H1 (cell line): Measurements from ENCODE around the gene PLXNB1. TPM values are rescaled to one million over a fixed set of nuclear protein-coding genes. Genes with fewer than 3 reads are reported as not detected.

Experiments used
- CTCF ChIA-PET: fragments of 300-600 bp; sonication (Branson Sonifier 250); formaldehyde crosslinking; loops from one replicate; lab custom pipeline; 2021; ENCODE audit not compliant: partially characterized antibody; lab: Charles Lee
- POLR2A ChIA-PET: fragments of 300-600 bp; sonication (Branson Sonifier 250); formaldehyde crosslinking; loops from one replicate; lab custom pipeline; 2021; ENCODE audit warnings: inconsistent platforms; ENCODE audit not compliant: partially characterized antibody; lab: Charles Lee
- DNase-seq, 2 experiments: peaks; one replicate each; pipeline versions ENCODE4 v3.0.0 to v3.0.0-alpha.2; 2010 to 2022; ENCODE audit warnings: low spot score in 2 of 2, low read depth in 1 of 2, mixed read lengths in 1 of 2
- FAIRE-seq: peaks from 2 replicates; lab custom pipeline; 2011; peaks lifted over from hg19 to GRCh38; lab: Jason Lieb, UNC
- H2AFZ ChIP-seq: 2 replicates; pipeline ENCODE4 v1.8.1; 2012; ENCODE audit warnings: low read length, inconsistent platforms
- H2AK5ac ChIP-seq: 2 replicates; pipeline ENCODE4 v1.6.1; 2013; ENCODE audit warnings: low read depth, low read length
- H2BK120ac ChIP-seq: replicated peaks from 2 replicates; pipeline ENCODE3; 2013; ENCODE audit warnings: low read depth, low read length, inconsistent platforms
- H2BK12ac ChIP-seq: 2 replicates; pipeline ENCODE4 v1.6.1; 2013; ENCODE audit warnings: low read depth, low read length
- H2BK15ac ChIP-seq: 2 replicates; pipeline ENCODE4 v1.6.1; 2013; ENCODE audit warnings: low read length
- H2BK20ac ChIP-seq: 2 replicates; pipeline ENCODE4 v1.6.1; 2013; ENCODE audit warnings: low read length
- H2BK5ac ChIP-seq: 2 replicates; pipeline ENCODE4 v1.6.1; 2013; ENCODE audit warnings: low read depth, low read length
- H3K14ac ChIP-seq: 2 replicates; pipeline ENCODE4 v1.6.1; 2013; ENCODE audit warnings: inconsistent platforms; ENCODE audit not compliant: insufficient read length
- H3K18ac ChIP-seq: 2 replicates; pipeline ENCODE4 v1.6.1; 2013; ENCODE audit warnings: low read length; ENCODE audit errors: extremely low read depth
- H3K23ac ChIP-seq: 2 replicates; pipeline ENCODE4 v1.6.1; 2013; ENCODE audit warnings: inconsistent platforms; ENCODE audit not compliant: insufficient read length
- H3K23me2 ChIP-seq: 2 replicates; pipeline ENCODE4 v1.6.1; 2013; ENCODE audit warnings: low read depth, low read length
- H3K27ac ChIP-seq: 2 replicates; pipeline ENCODE4 v1.6.1; 2011; ENCODE audit warnings: low read depth, low read length, inconsistent platforms
- H3K27me3 ChIP-seq, 4 experiments: replicated peaks in 1 of 4; 1 replicate in 1 of 4; 2 replicates in 3 of 4; pipeline versions ENCODE4 v1.6.1 to v1.8.1; 2011 to 2013; ENCODE audit warnings: low read length in 3 of 4, mild to moderate bottlenecking in 3 of 4, inconsistent platforms in 2 of 4, mixed read lengths in 2 of 4, moderate library complexity in 1 of 4; ENCODE audit not compliant: control insufficient read depth in 3 of 4, insufficient read depth in 3 of 4; ENCODE audit errors: extremely low read depth in 1 of 4
- H3K36me3 ChIP-seq, 4 experiments: 2 replicates each; pipeline versions ENCODE4 v1.6.1 to v1.8.1; 2011 to 2013; ENCODE audit warnings: mild to moderate bottlenecking in 4 of 4, low read length in 3 of 4, moderate library complexity in 2 of 4, control low read depth in 1 of 4, inconsistent platforms in 1 of 4; ENCODE audit not compliant: insufficient read depth in 4 of 4, control insufficient read depth in 2 of 4
- H3K4ac ChIP-seq: replicated peaks from 2 replicates; pipeline ENCODE3; 2013; ENCODE audit warnings: low read length, low read depth, mixed read lengths, inconsistent platforms; ENCODE audit not compliant: insufficient read length
- H3K4me1 ChIP-seq, 4 experiments: replicated peaks in 1 of 4; 1 replicate in 1 of 4; 2 replicates in 3 of 4; pipeline versions ENCODE4 v1.6.1 to v1.8.1; 2011 to 2013; ENCODE audit warnings: low read length in 3 of 4, inconsistent platforms in 2 of 4, mixed read lengths in 1 of 4; ENCODE audit not compliant: insufficient read depth in 4 of 4, control insufficient read depth in 3 of 4
- H3K4me2 ChIP-seq, 2 experiments: 2 replicates each; pipeline versions ENCODE4 v1.6.1 to v1.8.1; 2011 to 2013; ENCODE audit warnings: low read depth in 2 of 2, low read length in 2 of 2, control low read depth in 1 of 2, inconsistent platforms in 1 of 2, mild to moderate bottlenecking in 1 of 2; ENCODE audit not compliant: insufficient read depth in 1 of 2
- H3K4me3 ChIP-seq, 4 experiments: fragments of 200-600, 300-600 bp in 1 of 4; sonication (generic), shearing (Covaris generic), sonication (Bioruptor Twin) in 1 of 4; 2 replicates each; pipeline versions ENCODE4 v1.5.1 to v1.8.1; 2011 to 2016; ENCODE audit warnings: low read length in 4 of 4, low read depth in 3 of 4, control low read depth in 2 of 4, inconsistent platforms in 2 of 4, mild to moderate bottlenecking in 2 of 4, mixed read lengths in 1 of 4, moderate library complexity in 1 of 4; ENCODE audit not compliant: insufficient read depth in 2 of 4; ENCODE audit errors: extremely low read depth in 1 of 4
- H3K56ac ChIP-seq: replicated peaks from 2 replicates; pipeline ENCODE3; 2013; ENCODE audit warnings: low read depth, mild to moderate bottlenecking, mixed read lengths, low read length, inconsistent platforms; ENCODE audit not compliant: insufficient read length
- H3K79me1 ChIP-seq: 2 replicates; pipeline ENCODE4 v1.6.1; 2013; ENCODE audit warnings: low read depth, low read length, control low read depth
- H3K79me2 ChIP-seq, 2 experiments: 2 replicates each; pipeline versions ENCODE4 v1.6.1 to v1.8.1; 2012 to 2013; ENCODE audit warnings: low read length in 2 of 2, mild to moderate bottlenecking in 2 of 2, inconsistent platforms in 1 of 2; ENCODE audit not compliant: insufficient read depth in 2 of 2, control insufficient read depth in 1 of 2
- H3K9ac ChIP-seq, 4 experiments: replicated peaks in 1 of 4; 1 replicate in 1 of 4; 2 replicates in 3 of 4; pipeline versions ENCODE4 v1.6.1 to v1.8.1; 2011 to 2013; ENCODE audit warnings: low read depth in 3 of 4, low read length in 3 of 4, control low read depth in 2 of 4, mild to moderate bottlenecking in 2 of 4, moderate library complexity in 2 of 4, inconsistent platforms in 1 of 4; ENCODE audit errors: extremely low read depth in 1 of 4
- H3K9me3 ChIP-seq, 2 experiments: 2 replicates each; pipeline versions ENCODE4 v1.6.1 to v1.8.1; 2012 to 2013; ENCODE audit warnings: mild to moderate bottlenecking in 2 of 2, moderate library complexity in 2 of 2, control low read depth in 1 of 2, inconsistent platforms in 1 of 2, low read depth in 1 of 2, low read length in 1 of 2, mixed read lengths in 1 of 2; ENCODE audit not compliant: insufficient read depth in 2 of 2
- H4K20me1 ChIP-seq, 2 experiments: replicated peaks in 1 of 2; 2 replicates each; pipeline versions ENCODE3 to v1.8.1; 2011 to 2013; ENCODE audit warnings: inconsistent platforms in 2 of 2, low read length in 2 of 2, mild to moderate bottlenecking in 1 of 2; ENCODE audit not compliant: insufficient read depth in 2 of 2, control insufficient read depth in 1 of 2
- H4K5ac ChIP-seq: 2 replicates; pipeline ENCODE4 v1.6.1; 2013; ENCODE audit warnings: low read length, low read depth, mixed read lengths, inconsistent platforms; ENCODE audit not compliant: insufficient read length
- H4K8ac ChIP-seq: 2 replicates; pipeline ENCODE4 v1.8.0; 2013; ENCODE audit warnings: mild to moderate bottlenecking, moderate library complexity, low read length, inconsistent platforms; ENCODE audit not compliant: insufficient read depth; ENCODE audit errors: extremely low read depth
- H4K91ac ChIP-seq: replicated peaks from 2 replicates; pipeline ENCODE3; 2013; ENCODE audit warnings: low read length, mixed read lengths, inconsistent platforms; ENCODE audit not compliant: insufficient read length
- ATF2 ChIP-seq: IDR thresholded peaks from 2 replicates; pipeline ENCODE4 v1.6.1; 2012; ENCODE audit warnings: low read length, inconsistent platforms
- EP300 ChIP-seq, 2 experiments: IDR thresholded peaks; 1 replicate in 1 of 2; 2 replicates in 1 of 2; pipeline ENCODE4 v1.6.1; 2011 to 2012; ENCODE audit warnings: low read depth in 2 of 2, low read length in 2 of 2, mild to moderate bottlenecking in 2 of 2, borderline replicate concordance in 1 of 2, inconsistent platforms in 1 of 2, moderate library complexity in 1 of 2
- HDAC2 ChIP-seq, 2 experiments: fragments of 300-600 bp in 1 of 2; sonication (generic) in 1 of 2; IDR thresholded peaks; 2 replicates each; pipeline ENCODE4 v1.6.1; 2011 to 2012; ENCODE audit warnings: low read depth in 2 of 2, low read length in 2 of 2, mild to moderate bottlenecking in 2 of 2, moderate library complexity in 2 of 2, borderline replicate concordance in 1 of 2, inconsistent platforms in 1 of 2
- JUN ChIP-seq: IDR thresholded peaks from 2 replicates; pipeline ENCODE4 v1.6.1; 2011; ENCODE audit warnings: low read depth, mild to moderate bottlenecking, improper control_type of control experiment, low read length
- POLR2A ChIP-seq, 2 experiments: IDR thresholded peaks; 1 replicate in 1 of 2; 2 replicates in 1 of 2; pipeline ENCODE4 v1.6.1; 2011; ENCODE audit warnings: low read depth in 2 of 2, low read length in 2 of 2, mild to moderate bottlenecking in 2 of 2; ENCODE audit errors: control extremely low read depth in 1 of 2
- TBP ChIP-seq: IDR thresholded peaks from 2 replicates; pipeline ENCODE4 v1.6.1; 2011; ENCODE audit warnings: low read depth, low read length, improper control_type of control experiment
- TEAD4 ChIP-seq: IDR thresholded peaks from 2 replicates; pipeline ENCODE4 v1.6.1; 2012; ENCODE audit warnings: low read depth, low read length, inconsistent platforms, mixed read lengths
- USF2 ChIP-seq: IDR thresholded peaks from 2 replicates; pipeline ENCODE4 v1.6.1; 2011; ENCODE audit warnings: low read length, improper control_type of control experiment
- WGBS, 2 experiments: shearing (Covaris generic) in 1 of 2; methylation state at CpG; one replicate each; pipeline versions ENCODE4 v1.1.6 to v1.1.7; 2013 to 2015; ENCODE audit warnings: low lambda C conversion rate in 2 of 2, mixed read lengths in 2 of 2, inconsistent platforms in 1 of 2, low coverage in 1 of 2, missing lambda C conversion rate in 1 of 2; ENCODE audit not compliant: insufficient replicate concordance in 2 of 2, insufficient coverage in 1 of 2, insufficient read length in 1 of 2; ENCODE audit errors: extremely low coverage in 1 of 2, missing lambda C conversion rate in 1 of 2; 5-methylcytosine and 5-hydroxymethylcytosine counted together
- polyA plus RNA-seq, 7 experiments: library from polyadenylated mRNA; depleted of rRNA in 3 of 7; stranded (reverse) in 5 of 7; unstranded in 2 of 7; fragments of >200 nt in 5 of 7; fragments of 200-250 nt in 2 of 7; gene quantifications; 1 replicate in 5 of 7; 2 replicates in 1 of 7; 4 replicates in 1 of 7; pipeline versions ENCODE4 v1.2.1 to v1.2.3, GENCODE V29; 2011 to 2013; ENCODE audit warnings: missing spikeins in 2 of 7, mixed read lengths in 2 of 7
- total RNA-seq: library from RNA; stranded (reverse); fragmentation: NEBNext Ultra II Directional; extraction: Animal tissue kit (Norgen Biotek cat#: 25700); gene quantifications from 2 replicates; pipeline ENCODE4 v1.2.1, GENCODE V29; 2021

PLXNB1 gene
- total and polyA plus RNA-seq, 2 of the 8 experiments (the other 6 are each of a cell fraction or from before 2014, with no cell fraction given) = 109 to 114 TPM

- H4K8ac ChIP-seq = no peak overlapping the region
- H2BK5ac ChIP-seq = peak overlapping the region; percentile 88; the same call in 1 of the 2 replicates
- peak overlapping the region; percentile 27; the same call in 1 of the 2 replicates for H3K27ac ChIP-seq
- H3K27me3 ChIP-seq = no peaks in the 10 kb centered on the region
- H3K4ac ChIP-seq = peak overlapping the region; percentile 65
- no peak for TF ChIP-seq HDAC2 (IDR thresholded peaks at IDR 0.05; ENCODE audit: borderline replicate concordance in 1 of 2, low read depth in 2 of 2, low read length in 2 of 2)
- TF ChIP-seq TBP = no peak
- TF ChIP-seq ATF2 = no peak
- no peak for TF ChIP-seq TEAD4
- no peak for TF ChIP-seq JUN
- TF ChIP-seq EP300 (IDR thresholded peaks at IDR 0.05; ENCODE audit: borderline replicate concordance in 1 of 2, low read depth in 2 of 2, low read length in 2 of 2) = no peak
- TF ChIP-seq USF2 = no peak
- no peak for TF ChIP-seq POLR2A (IDR thresholded peaks at IDR 0.05; ENCODE audit: control extremely low read depth in 1 of 2, low read depth in 2 of 2, low read length in 2 of 2)
- peaks cover 4% of the 10 kb centered on the region; the same call in 1 of the 2 replicates for H3K79me1 ChIP-seq
- peak overlapping the region; percentile 88 for H4K91ac ChIP-seq
- peak overlapping the region; percentile 78; the same call in 1 of the 2 replicates for H3K18ac ChIP-seq
- no peak overlapping the region for H2AFZ ChIP-seq
- peaks cover 0 to 13% of the 10 kb centered on the region in 2 experiments; a peak in 2 of 4 replicates for H3K79me2 ChIP-seq
- WGBS, 2 experiments = 91% methylated on average over 9 of the region's 9 CpGs; no CpG with 5 or more reads in 1 of the 2 experiments
- no peaks in the 10 kb centered on the region for H3K9me3 ChIP-seq
- peak overlapping the region; percentile 98 for H2BK20ac ChIP-seq
- DNase-seq (no peak), FAIRE-seq (no peak)
- H2BK15ac ChIP-seq = peak overlapping the region; percentile 99
- no peaks in the 10 kb centered on the region for H4K20me1 ChIP-seq
- H3K4me1 ChIP-seq = peaks cover 0 to 26% (median 16%) of the 10 kb centered on the region in 4 experiments; a peak in 6 of 7 replicates
- H3K14ac ChIP-seq = no peak overlapping the region
- H2BK12ac ChIP-seq = peak overlapping the region; percentile 99; the same call in 1 of the 2 replicates
- no peak overlapping the region; a peak in 1 of 4 replicates for H3K4me2 ChIP-seq
- H3K23ac ChIP-seq = no peak overlapping the region
- H2AK5ac ChIP-seq = peak overlapping the region; percentile 97; the same call in 1 of the 2 replicates
- H3K23me2 ChIP-seq = peaks cover 6% of the 10 kb centered on the region
- H3K36me3 ChIP-seq = no peaks in the 10 kb centered on the region
- CTCF ChIA-PET = interaction anchor here (1.0 to 21.5 kb wide), 6 partner anchors 11 to 73 kb away, joined by 3 to 251 read pairs (median 16); partner anchors contain the start of gene SHISA5
- no peak overlapping the region for H4K5ac ChIP-seq
- H2BK120ac ChIP-seq = no peak overlapping the region
- H3K9ac ChIP-seq = no peak overlapping the region
- H3K56ac ChIP-seq = no peak overlapping the region
- POLR2A ChIA-PET = interaction anchor here (0.8 to 7.6 kb wide), 8 partner anchors 13 to 235 kb away, joined by 3 to 83 read pairs (median 4); partner anchors contain the start of genes ATRIP and ZNF589
- no peak overlapping the region for H3K4me3 ChIP-seq
Observed at GRCh38 chr3:48476426-48477053, 46.7 kb upstream of the PLXNB1 start.
